K562 (cell line): Measurements from ENCODE around the gene BACH1.

Source experiments
- CBFB ChIP-seq: sonication (generic); formaldehyde crosslinking; IDR thresholded peaks from 2 replicates; pipeline ENCODE4 v1.4.0; 2020; ENCODE audit warnings: mild to moderate bottlenecking, missing genetic modification reagents
- CTCF ChIP-seq, 3 experiments: IDR thresholded peaks in 2 of 3; conservative IDR thresholded peaks in 1 of 3; 2 replicates each; pipeline ENCODE4 v1.5.1; 2011 to 2012; ENCODE audit warnings: low read length in 3 of 3, mild to moderate bottlenecking in 3 of 3, control low read depth in 2 of 3, improper control_type of control experiment in 1 of 3, inconsistent platforms in 1 of 3, low read depth in 1 of 3, mixed read lengths in 1 of 3, moderate library complexity in 1 of 3; ENCODE audit not compliant: insufficient read depth in 2 of 3
- FOSL1 ChIP-seq: fragments of 200-800 bp; sonication (Bioruptor generic); conservative IDR thresholded peaks from 2 replicates; pipeline ENCODE4 v1.6.1; 2016; ENCODE audit warnings: missing genetic modification characterization, missing compliant biosample characterization
- GABPB1 ChIP-seq: sonication (generic); formaldehyde crosslinking; IDR thresholded peaks from 2 replicates; pipeline ENCODE4 v1.8.0; 2022; ENCODE audit warnings: mild to moderate bottlenecking, missing genetic modification reagents
- GTF2E2 ChIP-seq: fragments of 200-800 bp; sonication (Bioruptor generic); IDR thresholded peaks from 2 replicates; pipeline ENCODE4 v1.6.1; 2016; ENCODE audit warnings: missing genetic modification characterization, missing compliant biosample characterization
- JUN ChIP-seq, 2 experiments: sonication (generic) in 1 of 2; formaldehyde crosslinking in 1 of 2; IDR thresholded peaks; 2 replicates each; pipeline versions ENCODE4 v1.6.1 to v1.8.0; 2012 to 2022; ENCODE audit warnings: borderline replicate concordance in 2 of 2, mild to moderate bottlenecking in 2 of 2, improper control_type of control experiment in 1 of 2, low read depth in 1 of 2, low read length in 1 of 2, missing genetic modification reagents in 1 of 2
- KDM4B ChIP-seq, 2 experiments: fragments of 450-650 bp in 1 of 2; sonication (generic) in 1 of 2; IDR thresholded peaks; 2 replicates each; pipeline ENCODE4 v1.6.1; 2016 to 2017; ENCODE audit warnings: borderline replicate concordance in 2 of 2, antibody characterized with exemption in 1 of 2, low read depth in 1 of 2, mild to moderate bottlenecking in 1 of 2
- PHF20 ChIP-seq: fragments of 450-650 bp; IDR thresholded peaks from 2 replicates; pipeline ENCODE4 v1.6.1; 2018; ENCODE audit not compliant: partially characterized antibody
- ZNF175 ChIP-seq: fragments of 200-800 bp; sonication (Bioruptor generic); IDR thresholded peaks from 2 replicates; pipeline ENCODE4 v1.6.1; 2016; ENCODE audit warnings: low read depth, mild to moderate bottlenecking, missing genetic modification characterization, missing compliant biosample characterization
- ZNF512 ChIP-seq: IDR thresholded peaks from 2 replicates; pipeline ENCODE4 v1.6.1; 2016; ENCODE audit warnings: missing genetic modification characterization, missing compliant biosample characterization
- ZNF583 ChIP-seq: fragments of 250-450 bp; sonication (Bioruptor Pico); IDR thresholded peaks from 2 replicates; pipeline ENCODE4 v1.4.0; 2020

- TF ChIP-seq ZNF175, result no peak
- no peak for TF ChIP-seq CBFB (CRISPR knock-in tag)
- no peak for TF ChIP-seq GABPB1 (CRISPR knock-in tag)
- TF ChIP-seq CTCF (IDR thresholded peaks at IDR 0.05 in 2 of 3, conservative IDR thresholded peaks at IDR 0.05 in 1 of 3; ENCODE audit: insufficient read depth in 2 of 3, low read depth in 1 of 3, low read length in 3 of 3), result no peak
- TF ChIP-seq PHF20, result no peak
- no peak for TF ChIP-seq FOSL1 (tag)
- no peak for TF ChIP-seq JUN (IDR thresholded peaks at IDR 0.05; ENCODE audit: borderline replicate concordance, low read depth, low read length)
- no peak for TF ChIP-seq JUN (CRISPR knock-in tag; IDR thresholded peaks at IDR 0.05; ENCODE audit: borderline replicate concordance)
- no peak for TF ChIP-seq KDM4B (IDR thresholded peaks at IDR 0.05; ENCODE audit: borderline replicate concordance in 2 of 2, low read depth in 1 of 2)
- no peak for TF ChIP-seq GTF2E2
- TF ChIP-seq ZNF583 (CRISPR knock-in tag), result no peak
- TF ChIP-seq ZNF512 (tag), result no peak
These were observed 80.1 kb downstream of the BACH1 start for GRCh38 chr21:29378832-29379231.
